HG03280 (cell line): ENCODE data around the gene INHBB.
"Not testable (repeated sequence)": the region's sequence is repeated elsewhere in the genome, so short reads cannot be mapped to it uniquely, and the experiment has no call there.

ENCODE experiments used
- ATAC-seq: cut with Tn5 transposase; IDR thresholded peaks from one replicate; pipeline ENCODE4 v1.9.1; 2021; ENCODE audit warnings: mild to moderate bottlenecking, moderate library complexity; ENCODE audit not compliant: unreplicated experiment

INHBB gene

GRCh38 chr2:120346026-120346666, at the start of gene INHBB:
Gene INHBB (plus strand): TSS chr2:120346136. CDS start chr2:120346189, 53 bp downstream.
- no peak for ATAC-seq

DNA sequence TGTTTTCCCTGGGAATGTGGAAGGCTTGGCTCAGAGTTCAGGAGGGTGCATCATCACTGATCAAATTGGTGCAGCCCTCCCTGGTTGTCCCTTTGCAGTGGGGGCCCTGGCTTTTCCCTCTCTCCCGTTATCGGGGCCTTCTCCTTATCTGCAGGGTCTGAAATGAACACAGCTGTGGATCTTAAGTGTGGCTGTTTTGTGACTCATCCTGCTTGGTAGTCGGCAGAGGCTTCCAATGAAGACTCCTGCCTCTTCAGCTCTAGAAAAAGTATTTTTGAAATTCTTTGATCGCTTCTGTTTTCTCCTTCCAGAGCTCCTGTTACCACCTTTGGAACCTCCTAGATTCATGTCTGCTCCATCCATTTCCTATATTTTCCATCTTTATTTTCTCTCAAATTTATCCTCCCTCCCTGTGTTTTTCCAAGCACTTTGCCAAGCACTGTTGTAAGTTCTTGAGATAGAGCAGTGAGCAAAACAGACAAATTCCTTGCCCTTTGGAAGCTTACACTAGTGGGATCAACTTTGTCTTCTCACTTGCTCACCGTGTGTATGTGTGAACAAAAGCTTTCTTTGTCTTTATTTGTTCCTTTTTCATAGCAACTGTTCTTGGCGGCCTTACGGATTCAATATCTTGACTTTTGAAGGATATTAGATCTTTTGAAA, 47.6 kb upstream of the INHBB start:
- no peak for ATAC-seq

- no peak for ATAC-seq
Observed at GRCh38 chr2:120299004-120299403, 46.9 kb upstream of the INHBB start.

DNA sequence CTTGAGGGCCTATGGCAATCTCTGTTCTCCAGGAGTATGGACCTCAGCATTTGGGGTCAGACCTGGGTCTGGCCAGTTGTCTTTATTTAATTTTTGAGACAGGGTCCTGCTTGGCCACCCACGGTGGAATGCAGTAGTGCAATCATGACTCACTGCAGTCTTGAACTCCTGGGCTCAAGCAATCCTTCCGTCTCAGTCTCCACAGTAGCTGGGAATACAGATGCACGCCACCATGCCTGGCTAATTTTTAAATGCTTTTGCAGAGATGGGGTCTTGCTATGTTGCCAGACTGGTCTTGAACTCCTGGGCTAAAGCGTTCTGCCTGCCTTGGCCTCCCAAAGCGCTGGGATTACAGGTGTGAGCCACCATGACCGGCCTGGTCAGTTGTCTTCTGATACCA, 46.4 kb upstream of the INHBB start:
- ATAC-seq: no peak

- ATAC-seq: no peak
Observed at GRCh38 chr2:120300385-120300784, 45.6 kb upstream of the INHBB start.

- no peak for ATAC-seq
Observed at GRCh38 chr2:120301284-120301683, 44.7 kb upstream of the INHBB start.

GRCh38 chr2:120302301-120302700, 43.6 kb upstream of the INHBB start:
- ATAC-seq: no peak

- ATAC-seq: no peak
Observed at GRCh38 chr2:120303177-120303576, 42.8 kb upstream of the INHBB start.

DNA sequence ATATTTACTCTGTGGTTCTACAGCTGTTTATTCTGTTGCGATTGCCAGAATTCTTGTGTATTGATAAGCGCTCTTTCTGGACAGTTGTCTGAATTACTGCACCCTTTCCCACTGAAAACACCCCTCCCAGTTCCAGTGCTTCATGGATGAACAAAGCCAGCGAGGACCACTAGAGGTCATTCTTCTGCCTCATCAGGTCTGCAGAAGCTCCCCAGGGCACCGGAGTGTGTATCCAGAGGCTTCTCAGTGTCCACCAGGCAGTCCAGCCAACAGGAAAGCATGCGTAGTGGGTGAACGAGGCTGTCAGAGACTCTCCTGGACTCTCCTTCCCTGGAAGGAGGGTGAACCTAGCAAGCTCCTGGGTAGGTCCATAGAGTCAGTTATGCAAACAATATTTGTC, 40.6 kb upstream of the INHBB start:
- ATAC-seq: no peak

GRCh38 chr2:120305937-120306490, 39.9 kb upstream of the INHBB start:
- ATAC-seq: no peak

DNA sequence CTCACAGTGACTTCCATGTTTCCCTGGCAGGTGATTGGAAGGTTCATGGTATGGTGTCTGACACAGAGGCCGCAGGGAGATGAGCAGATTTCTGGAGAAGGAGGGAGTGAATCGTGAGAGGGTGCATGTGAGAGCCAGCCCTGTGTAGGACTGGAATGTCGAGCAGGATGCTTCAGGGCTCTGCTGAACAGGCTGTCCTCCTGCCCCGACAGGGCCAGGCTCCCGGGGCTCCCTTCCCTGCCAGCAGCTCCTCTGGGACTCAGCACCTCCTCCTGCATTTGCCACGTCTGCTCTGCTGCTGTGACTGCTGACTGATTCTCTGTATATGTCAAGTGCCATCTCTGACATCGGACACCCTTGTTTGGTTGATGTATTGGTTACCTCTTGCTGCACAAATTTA, 38.5 kb upstream of the INHBB start:
- ATAC-seq: no peak

GRCh38 chr2:120308038-120308910, 37.7 kb upstream of the INHBB start:
- peak; percentile 36 for ATAC-seq

DNA sequence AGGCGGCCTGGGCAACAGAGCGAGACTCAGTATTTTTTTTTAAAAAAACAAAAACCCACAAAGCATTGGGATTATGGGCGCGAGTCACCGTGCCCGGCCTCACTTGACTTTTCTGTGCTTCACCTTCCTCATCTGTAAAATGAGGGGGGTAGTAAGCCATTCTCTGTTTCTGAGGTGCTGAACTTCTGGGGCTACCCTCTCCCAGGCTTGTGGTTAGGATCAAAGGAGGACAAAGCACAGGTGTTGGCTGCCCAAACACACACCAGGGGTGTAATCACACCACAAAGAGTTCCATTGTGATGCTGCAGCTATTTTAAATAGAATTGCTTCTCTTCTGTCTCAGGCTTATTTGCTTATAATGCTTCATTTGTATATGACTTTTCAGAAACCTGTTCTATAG, 35.8 kb upstream of the INHBB start:
- ATAC-seq: peak; percentile 56

GRCh38 chr2:120310841-120311240, 35.1 kb upstream of the INHBB start:
- ATAC-seq: not testable (repeated sequence)

- no peak for ATAC-seq
Observed at GRCh38 chr2:120312076-120312475, 33.9 kb upstream of the INHBB start.

DNA sequence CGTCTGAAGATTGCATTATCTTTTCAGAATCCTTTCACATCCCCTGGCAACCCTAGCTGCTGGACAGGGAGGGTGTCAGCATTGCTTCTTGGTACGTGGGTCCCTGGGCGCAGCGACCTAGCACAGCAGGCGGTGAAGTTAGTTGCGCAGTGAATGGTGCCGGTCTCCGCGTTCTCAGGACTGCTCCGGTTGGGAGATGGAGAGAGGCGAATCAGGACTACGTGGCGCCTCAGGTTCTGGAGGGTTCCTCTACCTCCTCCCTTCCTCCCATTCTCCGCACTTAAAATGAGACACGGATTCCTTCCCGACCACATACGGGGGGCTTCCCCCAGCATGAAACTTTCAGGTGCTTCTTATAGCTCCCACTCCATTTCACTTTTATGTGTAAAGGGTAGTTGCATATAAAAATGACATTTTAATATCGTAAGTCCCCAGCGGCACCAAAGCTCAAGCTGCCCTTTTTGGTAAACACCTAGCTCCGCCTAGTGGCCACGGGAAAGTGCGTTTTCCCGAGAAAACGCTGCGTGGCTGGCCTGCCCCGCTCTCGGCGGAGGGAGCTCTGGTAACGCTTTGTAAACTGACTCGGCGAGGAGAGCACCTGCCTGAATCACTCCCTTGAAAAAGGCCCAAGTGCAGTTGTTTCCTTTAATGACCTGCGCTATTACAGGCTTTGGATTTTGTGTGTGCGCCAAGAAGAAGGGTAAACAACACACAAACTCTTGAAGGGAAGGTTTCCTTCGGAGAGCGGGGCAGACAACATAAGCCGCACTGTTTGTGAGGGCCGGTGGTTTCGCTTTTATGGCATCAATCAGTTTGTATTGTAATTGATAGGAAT, 32.9 kb upstream of the INHBB start:
- ATAC-seq: no peak

GRCh38 chr2:120313695-120314615, 32.0 kb upstream of the INHBB start:
- ATAC-seq: no peak

GRCh38 chr2:120314690-120315366, 31.1 kb upstream of the INHBB start:
- ATAC-seq: no peak
